Umbilical cord (tissue), 2 donors: ENCODE results near the gene CEACAM19. TPM values are rescaled to one million over a fixed set of nuclear protein-coding genes. Genes with fewer than 3 reads are reported as not detected.
"Not testable (repeated sequence)": the region's sequence is repeated elsewhere in the genome, so short reads cannot be mapped to it uniquely, and the experiment has no call there.

Experiments used
- DNase-seq: peaks from one replicate; pipeline ENCODE4 v3.0.0-alpha.2; 2015; ENCODE audit warnings: low spot score
- total RNA-seq: library from RNA; depleted of rRNA; stranded (reverse); fragments of >200 nt; gene quantifications from one replicate; pipeline ENCODE4 v1.2.3, GENCODE V29; 2014; ENCODE audit warnings: low replicate concordance; ENCODE audit not compliant: insufficient read depth

Gene CEACAM19
- total RNA-seq, 1 donor from 2014 or later, result not detected

GRCh38 chr19:44645407-44646048, 25.8 kb upstream of the CEACAM19 start:
- DNase-seq, result no peak

- no peak for DNase-seq
Observed at GRCh38 chr19:44646049-44646416, 25.2 kb upstream of the CEACAM19 start.

DNA sequence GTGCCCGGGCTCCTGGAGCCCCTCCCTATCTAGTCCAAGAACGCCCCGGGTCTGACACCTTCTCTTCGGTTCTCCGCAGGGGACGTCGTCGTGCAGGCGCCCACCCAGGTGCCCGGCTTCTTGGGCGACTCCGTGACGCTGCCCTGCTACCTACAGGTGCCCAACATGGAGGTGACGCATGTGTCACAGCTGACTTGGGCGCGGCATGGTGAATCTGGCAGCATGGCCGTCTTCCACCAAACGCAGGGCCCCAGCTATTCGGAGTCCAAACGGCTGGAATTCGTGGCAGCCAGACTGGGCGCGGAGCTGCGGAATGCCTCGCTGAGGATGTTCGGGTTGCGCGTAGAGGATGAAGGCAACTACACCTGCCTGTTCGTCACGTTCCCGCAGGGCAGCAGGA, 24.1 kb upstream of the CEACAM19 start:
- no peak for DNase-seq

- DNase-seq, result no peak
Observed at GRCh38 chr19:44648631-44649251, 22.5 kb upstream of the CEACAM19 start.

- DNase-seq, result no peak
Observed at GRCh38 chr19:44649578-44650145, 21.6 kb upstream of the CEACAM19 start.

GRCh38 chr19:44653343-44653742, 17.9 kb upstream of the CEACAM19 start:
- no peak for DNase-seq

GRCh38 chr19:44653977-44654774, 17.1 kb upstream of the CEACAM19 start:
- DNase-seq, result peak; percentile 45

DNA sequence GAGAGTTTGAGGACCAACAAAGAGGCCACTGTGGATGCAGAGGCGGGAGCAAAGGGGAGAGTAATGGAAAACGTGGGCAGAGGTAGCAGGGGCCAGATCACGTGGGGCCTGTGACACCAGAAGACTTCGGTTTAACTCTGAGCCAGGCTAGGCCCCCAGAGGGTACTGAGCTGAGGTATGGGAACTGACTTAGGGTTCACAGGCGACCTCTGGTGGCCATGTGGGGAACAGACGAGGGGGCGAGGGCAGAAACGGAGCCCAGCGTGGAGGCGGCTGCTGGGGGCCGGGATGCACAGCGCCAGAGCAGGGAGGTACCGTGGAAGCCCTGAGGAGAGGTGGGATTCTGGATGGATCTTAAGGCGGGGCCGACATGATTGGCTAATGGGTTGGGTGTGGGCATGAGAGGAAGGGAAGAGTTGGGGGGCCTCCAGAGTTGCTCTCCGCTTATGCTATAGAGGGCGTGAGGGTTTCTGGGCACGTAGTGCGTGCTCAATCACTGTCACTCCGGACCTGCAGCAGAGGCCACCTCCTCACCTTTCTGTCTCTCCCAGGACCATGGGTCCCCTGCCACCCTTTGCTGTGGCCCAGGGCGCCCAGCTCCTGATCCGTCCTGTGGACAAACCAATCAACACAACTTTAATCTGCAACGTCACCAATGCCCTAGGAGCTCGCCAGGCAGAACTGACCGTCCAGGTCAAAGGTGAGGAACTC, 13.9 kb upstream of the CEACAM19 start:
- peak; percentile 56 for DNase-seq

DNA sequence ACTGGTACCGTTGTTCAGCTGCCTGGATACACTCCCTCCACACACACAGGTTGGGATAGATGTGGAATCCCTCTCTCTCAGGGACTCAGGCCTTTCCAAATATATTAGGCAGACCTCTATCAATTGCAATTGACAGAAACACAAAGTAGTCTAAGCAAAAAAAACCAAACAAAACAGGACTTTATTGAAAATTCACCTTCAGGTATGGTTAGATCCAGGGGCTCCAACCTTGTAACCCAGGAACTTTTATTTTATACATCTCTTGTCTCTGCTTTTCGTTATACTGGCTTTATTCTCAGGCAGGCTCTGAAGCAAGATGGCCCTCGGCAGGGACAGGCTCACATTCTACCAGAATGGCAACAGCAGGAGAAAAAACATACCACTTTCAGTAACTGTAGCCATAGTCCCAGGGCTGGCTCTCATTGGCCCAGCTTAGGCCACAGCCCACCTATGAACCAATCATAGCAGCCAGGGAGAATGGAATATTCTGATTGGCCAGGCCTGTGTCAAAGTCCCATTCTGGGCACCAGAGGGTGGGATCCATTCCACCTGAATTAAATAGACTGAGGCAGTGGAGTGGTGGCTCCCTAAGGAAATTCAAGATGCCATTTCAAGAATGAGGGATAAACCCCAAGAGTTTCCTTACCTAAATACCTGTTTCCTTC, 13.1 kb upstream of the CEACAM19 start:
- DNase-seq, result no peak

DNA sequence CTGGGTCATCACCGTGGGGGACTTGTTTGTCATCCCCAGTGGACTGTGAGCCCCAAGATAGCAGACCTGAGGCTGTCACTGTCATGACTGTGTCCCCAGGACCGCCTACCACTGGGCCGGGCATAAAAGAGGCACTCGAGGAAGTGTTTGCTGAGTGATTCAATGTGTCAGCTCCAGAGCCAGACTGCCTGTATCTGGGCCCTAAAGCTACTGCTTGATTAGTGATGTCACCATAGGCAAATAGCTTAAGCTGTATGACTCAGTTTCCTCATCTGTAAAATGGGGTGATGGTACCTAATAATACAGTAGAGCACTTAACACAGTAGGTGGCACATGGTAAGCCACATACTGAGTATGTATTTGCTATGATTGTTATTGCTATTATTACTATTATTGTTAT, 11.2 kb upstream of the CEACAM19 start:
- DNase-seq, result no peak

DNA sequence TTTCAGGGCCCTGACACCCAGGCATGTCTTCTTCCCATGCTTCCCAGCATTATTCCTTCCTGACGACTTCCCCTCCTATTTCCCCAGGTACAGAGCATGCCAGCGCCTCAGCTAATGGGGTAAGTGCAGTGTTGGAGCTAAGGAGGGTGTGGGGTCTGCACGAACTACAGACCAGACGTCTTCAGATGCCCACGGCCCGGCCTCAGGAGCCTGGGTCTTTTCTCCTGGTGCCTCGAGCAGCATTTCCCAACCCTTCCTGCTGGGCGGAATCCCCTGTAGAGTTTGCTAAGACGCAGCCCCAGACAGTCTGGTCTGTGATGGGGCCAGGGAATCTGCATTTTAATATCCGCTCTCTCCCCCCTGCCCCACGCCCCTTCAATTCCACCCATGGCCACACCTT, 10.1 kb upstream of the CEACAM19 start:
- no peak for DNase-seq

- no peak for DNase-seq
Observed at GRCh38 chr19:44661904-44662303, 9.4 kb upstream of the CEACAM19 start.

DNA sequence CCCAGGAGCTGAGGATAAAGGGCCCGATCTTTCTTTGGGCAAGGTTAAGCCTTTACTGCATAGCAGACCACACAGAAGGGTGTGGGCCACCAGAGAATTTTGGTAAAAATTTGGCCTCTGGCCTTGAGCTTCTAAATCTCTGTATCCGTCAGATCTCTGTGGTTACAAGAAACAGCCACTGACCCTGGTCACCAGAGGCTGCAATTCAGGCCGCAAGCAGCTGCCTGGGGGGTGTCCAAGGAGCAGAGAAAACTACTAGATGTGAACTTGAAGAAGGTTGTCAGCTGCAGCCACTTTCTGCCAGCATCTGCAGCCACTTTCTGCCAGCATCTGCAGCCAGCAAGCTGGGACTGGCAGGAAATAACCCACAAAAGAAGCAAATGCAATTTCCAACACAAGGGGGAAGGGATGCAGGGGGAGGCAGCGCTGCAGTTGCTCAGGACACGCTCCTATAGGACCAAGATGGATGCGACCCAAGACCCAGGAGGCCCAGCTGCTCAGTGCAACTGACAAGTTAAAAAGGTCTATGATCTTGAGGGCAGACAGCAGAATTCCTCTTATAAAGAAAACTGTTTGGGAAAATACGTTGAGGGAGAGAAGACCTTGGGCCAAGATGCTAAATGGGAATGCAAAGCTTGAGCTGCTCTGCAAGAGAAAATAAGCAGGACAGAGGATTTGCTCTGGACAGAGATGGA, 8.4 kb upstream of the CEACAM19 start:
- DNase-seq, result no peak

GRCh38 chr19:44663996-44664395, 7.3 kb upstream of the CEACAM19 start:
- no peak for DNase-seq

DNA sequence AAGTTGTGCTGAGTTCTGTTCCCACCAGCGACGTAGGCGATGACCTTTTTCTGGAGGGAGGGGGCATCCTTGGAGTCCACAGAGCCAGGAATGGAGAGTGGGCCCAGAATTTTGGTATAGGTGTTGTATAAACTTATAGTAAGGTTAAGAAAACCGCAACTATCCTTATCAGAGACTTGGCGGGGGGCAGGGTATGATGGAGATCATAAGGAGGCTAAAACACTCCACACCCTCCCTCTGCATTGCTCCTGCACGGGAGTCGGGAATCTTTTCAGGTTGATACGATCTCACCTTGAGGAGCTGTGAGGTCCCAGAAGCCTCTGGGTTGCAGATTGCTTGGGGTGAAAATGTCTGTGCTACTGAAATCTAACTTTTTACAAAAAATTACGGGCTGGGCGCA, 6.3 kb upstream of the CEACAM19 start:
- no peak for DNase-seq

GRCh38 chr19:44666852-44667556, 4.3 kb upstream of the CEACAM19 start:
- DNase-seq, result no peak

DNA sequence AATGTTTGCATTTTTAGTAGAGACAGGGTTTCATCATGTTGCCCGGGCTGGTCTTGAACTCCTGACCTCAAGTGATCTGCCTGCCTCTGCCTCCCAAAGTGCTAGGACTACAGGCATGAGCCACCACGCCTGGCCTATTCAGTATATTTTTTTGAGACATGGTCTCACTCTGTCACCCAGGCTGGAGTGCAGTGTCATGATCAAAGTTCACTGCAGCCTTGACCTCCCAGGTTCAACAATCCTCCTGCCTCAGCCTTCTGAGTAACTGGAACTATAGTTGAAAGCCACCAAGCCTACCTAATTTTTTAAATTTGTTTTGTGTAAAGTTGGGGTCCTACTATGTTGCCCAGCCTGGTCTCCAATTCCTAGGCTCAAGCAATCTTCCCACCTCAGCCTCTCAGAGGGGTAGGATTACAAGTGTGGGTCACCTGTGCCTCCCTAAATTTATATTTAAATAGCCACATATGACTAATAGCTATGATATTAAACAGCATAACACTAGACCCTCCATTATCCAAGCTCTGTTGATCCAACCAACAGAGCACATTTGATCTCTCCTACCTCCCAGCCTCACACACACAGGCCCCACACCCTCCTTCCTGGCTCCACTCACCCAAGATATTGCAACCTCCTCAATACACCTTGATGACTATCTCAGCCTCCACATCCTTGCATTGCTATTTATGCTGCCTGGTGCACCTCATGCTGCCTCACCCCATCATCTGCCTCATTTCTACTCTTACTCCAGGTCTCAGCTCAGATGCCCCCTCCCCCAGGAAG, 2.1 kb upstream of the CEACAM19 start:
- no peak for DNase-seq

DNA sequence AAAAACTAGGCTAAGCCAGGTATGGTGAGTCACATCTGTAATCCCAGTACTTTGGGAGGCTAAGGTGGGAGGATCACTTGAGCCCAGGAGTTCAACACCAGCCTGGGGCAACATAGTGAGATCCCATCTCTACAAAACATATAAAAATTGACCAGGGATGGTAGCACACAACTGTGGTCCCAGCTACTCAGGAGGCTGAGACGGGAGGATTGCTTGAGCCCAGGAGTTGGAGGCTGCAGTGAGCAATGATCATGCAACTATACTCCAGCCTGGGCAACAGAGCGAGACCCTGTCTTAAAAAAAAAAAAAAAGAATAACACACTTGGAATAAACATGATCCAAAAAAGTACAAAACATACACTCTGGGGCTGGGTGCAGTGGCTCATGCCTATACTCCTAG, 1.3 kb upstream of the CEACAM19 start:
- DNase-seq, result not testable (repeated sequence)

- no peak for DNase-seq
Observed at GRCh38 chr19:44672226-44672625, 944 bp downstream of the CEACAM19 start.
